Posterior vena cava (tissue), 2 donors: ENCODE results near the gene TCP1. TPM values are rescaled to one million over a fixed set of nuclear protein-coding genes. Genes with fewer than 3 reads are reported as not detected.
"Not testable (repeated sequence)": the region's sequence is repeated elsewhere in the genome, so short reads cannot be mapped to it uniquely, and the experiment has no call there.

Experiments
- DNase-seq: peaks from one replicate; pipeline ENCODE4 v3.0.0-alpha.2; 2020; ENCODE audit warnings: low spot score
- intact Hi-C, 2 donors: fragments of 100-400 bp; cut with DNase I; formaldehyde crosslinking; loops; one replicate each; pipeline versions ENCODE4 v1.14.1 to v1.14.2; 2022 to 2023
- long read RNA-seq, 2 donors: library from polyadenylated mRNA; unstranded; transcript quantifications; one replicate each; pipeline ENCODE4 v2.0.0, GENCODE V29; 2020 to 2021
- total RNA-seq, 2 donors: library from RNA; stranded (reverse); fragmentation: NEBNext Ultra II Directional; extraction: Animal tissue kit (Norgen Biotek cat#: 25700); gene quantifications; one replicate each; pipeline ENCODE4 v1.2.1, GENCODE V29; 2021
- donor health status: DM: yes; HTN: yes; CAD: no.
- donor health status: DM: yes; HTN: yes; CAD: no.

Gene TCP1
- total RNA-seq, result 100 to 1,000 TPM; 116 to 137 TPM
- long read RNA-seq, donor 1, transcript TCP1-201 (12 exons, 2,499 nt), result major isoform, 56 of 64 reads
- long read RNA-seq, donor 1, partial matches to known transcripts, result 4 of 64 reads
- long read RNA-seq, donor 1, other reads (novel, unspliced or antisense), result 2 of 64 reads
- long read RNA-seq, donor 2, transcript TCP1-201 (12 exons, 2,499 nt), result major isoform, 350 of 379 reads
- long read RNA-seq, donor 2, partial matches to known transcripts, result 10 of 379 reads
- long read RNA-seq, donor 2, other reads (novel, unspliced or antisense), result 15 of 379 reads

DNA sequence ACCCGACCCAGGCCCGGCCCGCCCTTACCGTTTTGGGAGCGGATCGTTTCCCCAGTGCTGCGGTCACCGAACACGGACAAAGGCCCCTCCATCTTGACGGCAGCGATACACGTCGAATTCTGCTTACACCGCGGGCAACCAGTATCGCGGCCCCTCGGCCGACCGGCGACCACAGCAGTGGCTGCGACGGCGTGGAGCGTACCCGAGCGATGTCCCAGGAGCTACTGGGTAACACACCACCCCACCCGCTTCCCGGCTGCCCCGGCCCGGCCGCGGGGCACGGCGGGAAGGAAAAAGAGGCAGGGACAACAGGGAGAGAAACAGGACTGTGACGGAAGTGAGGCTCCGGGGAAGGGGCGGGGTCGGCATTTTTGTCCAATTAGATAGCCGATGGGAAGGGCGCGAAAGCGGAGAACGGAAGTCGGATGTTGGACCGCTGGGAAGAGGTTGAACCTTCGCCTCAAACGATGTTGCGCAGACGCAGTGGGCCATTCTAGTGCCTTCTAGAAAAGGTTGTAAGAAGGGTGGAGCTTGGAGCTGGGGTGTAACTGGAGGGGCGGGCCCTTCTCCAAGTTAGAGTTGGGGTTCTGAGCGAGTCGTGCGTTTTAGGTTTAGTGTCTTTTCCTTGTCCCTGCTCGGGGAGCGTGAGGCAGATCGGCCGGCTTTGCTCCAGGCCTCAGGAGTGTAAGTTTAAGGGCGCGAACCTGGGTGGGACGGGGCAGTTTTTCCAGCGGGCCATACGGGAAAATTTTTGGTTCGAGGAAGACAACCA is at the start of gene TCP1:
Gene TCP1 (minus strand): TSS at position 226 of the 772 bp plus-strand sequence. CDS start 134 bp downstream, at position 92.
- peak; percentile 100 for DNase-seq
- intact Hi-C loops, result loop anchor here (5.0 to 10.0 kb wide), 3 partner anchors 43 to 95 kb away; partner anchors contain the start of gene SOD2 (in 1 of the 2)

DNA sequence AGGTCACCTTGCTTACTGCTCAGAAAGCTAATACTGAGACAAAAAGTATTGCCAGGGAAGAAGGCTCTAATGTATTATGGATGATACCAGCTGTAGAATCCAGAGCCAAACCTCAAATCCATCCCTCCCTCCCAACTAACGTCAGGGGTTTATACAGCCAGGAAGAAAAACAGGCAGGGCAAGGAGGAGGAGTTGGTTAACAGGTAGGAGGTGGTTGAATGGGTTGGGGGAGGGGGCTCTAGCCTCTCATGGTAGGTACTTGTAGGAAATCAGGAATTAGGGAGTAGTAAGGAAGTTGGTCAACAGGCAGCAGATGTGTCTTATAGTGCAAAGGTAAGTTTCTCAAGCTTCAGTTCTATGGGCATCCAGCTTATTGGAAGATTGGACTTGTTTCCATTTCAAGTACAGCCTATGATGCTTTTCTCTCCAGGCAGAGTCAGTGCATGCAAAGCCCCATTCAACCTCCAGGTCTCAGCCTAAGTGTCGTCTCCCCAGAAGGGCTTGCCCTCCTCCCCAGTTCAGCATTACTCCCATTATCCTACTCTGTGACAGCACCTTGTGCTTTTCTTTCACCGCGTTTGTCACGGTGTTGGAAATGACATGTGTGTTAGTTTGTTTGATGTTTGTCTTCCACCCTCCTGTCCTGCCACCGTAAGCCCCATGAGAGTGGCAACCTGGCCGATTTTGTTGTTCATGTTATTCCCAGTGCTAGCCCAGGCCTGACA is 48.8 kb upstream of the TCP1 start:
- DNase-seq, result no peak

GRCh38 chr6:159837511-159837910 is 48.1 kb upstream of the TCP1 start:
- intact Hi-C loops, result loop anchor here in 1 of 2 donors (5.0 kb wide), 1 partner anchor 45 kb away; the partner anchor contains the start of gene MRPL18
- no peak for DNase-seq

More for the DNA sequence above, 48.8 kb upstream of the TCP1 start:
- intact Hi-C loops, result loop anchor here in 1 of 2 donors (5.0 kb wide), 1 partner anchor 46 kb away; the partner anchor contains the start of gene MRPL18

- intact Hi-C loops, result loop anchor here in 1 of 2 donors (5.0 kb wide), 1 partner anchor 45 kb away; the partner anchor contains the start of gene MRPL18
- peak; percentile 78 for DNase-seq
These were observed 47.5 kb upstream of the TCP1 start for GRCh38 chr6:159836718-159837490.

DNA sequence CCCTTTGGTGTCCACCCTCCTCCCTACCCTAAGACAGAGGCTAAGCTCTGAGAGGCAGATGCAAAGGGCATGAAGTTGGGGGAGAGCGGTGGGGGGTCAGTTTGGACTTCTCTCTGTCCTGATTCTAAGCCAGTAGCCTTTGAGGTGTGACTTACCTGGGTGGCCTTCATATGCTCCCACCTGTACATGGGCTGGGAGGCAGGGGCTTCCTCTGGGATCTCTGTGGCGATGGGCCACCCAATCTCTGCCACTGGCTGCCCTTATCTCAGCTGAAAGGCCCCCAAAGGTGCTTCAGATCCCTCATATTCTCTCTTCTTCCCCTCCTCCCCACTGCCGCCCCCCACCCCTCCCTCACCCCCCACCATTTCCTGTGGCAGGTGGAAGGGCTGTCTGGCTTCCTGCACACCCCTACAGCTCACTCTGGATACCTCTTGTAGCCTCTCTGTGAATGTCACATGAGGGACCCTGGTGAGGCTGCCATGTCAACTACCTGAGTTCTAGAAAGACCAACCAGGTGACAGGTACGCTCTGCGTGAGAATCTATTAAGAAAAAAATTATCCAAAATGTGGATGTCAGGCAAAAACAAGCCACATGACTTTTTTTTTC is 44.7 kb upstream of the TCP1 start:
- intact Hi-C loops, result loop anchor here in 1 of 2 donors (5.0 kb wide), 1 partner anchor 42 kb away; the partner anchor contains the start of gene MRPL18

GRCh38 chr6:159833556-159833955 is 44.2 kb upstream of the TCP1 start:
- intact Hi-C loops, result loop anchor here in 1 of 2 donors (5.0 kb wide), 1 partner anchor 41 kb away; the partner anchor contains the start of gene MRPL18
- DNase-seq, result no peak

More for the DNA sequence above, 44.7 kb upstream of the TCP1 start:
- DNase-seq, result no peak

GRCh38 chr6:159832946-159833345 is 43.5 kb upstream of the TCP1 start:
- peak; percentile 13 for DNase-seq
- intact Hi-C loops, result loop anchor here in 1 of 2 donors (5.0 kb wide), 1 partner anchor 41 kb away; the partner anchor contains the start of gene MRPL18

DNA sequence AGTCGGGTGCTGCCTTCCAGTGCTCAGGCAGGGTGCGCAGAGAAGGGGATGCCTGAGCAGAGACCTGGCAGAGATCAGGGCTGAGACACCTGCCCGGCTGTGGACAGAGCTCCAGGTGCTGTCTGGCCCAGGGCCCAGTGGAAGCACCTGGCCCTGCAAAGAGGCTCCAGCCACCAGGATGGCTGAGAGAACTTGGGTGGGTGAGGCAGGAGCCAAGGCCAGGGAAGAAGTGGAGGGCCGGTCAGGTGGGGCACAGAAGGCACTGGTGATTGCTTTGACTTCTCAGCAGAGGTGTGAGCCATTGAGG is 41.9 kb upstream of the TCP1 start:
- intact Hi-C loops, result loop anchor here in 1 of 2 donors (5.0 kb wide), 1 partner anchor 39 kb away; the partner anchor contains the start of gene MRPL18
- no peak for DNase-seq

GRCh38 chr6:159830501-159831372 is 41.3 kb upstream of the TCP1 start:
- intact Hi-C loops, result loop anchor here in 1 of 2 donors (5.0 kb wide), 1 partner anchor 38 kb away; the partner anchor contains the start of gene MRPL18
- DNase-seq, result peak; percentile 67

GRCh38 chr6:159829526-159829925 is 40.1 kb upstream of the TCP1 start:
- intact Hi-C loops, result no loop called here

DNA sequence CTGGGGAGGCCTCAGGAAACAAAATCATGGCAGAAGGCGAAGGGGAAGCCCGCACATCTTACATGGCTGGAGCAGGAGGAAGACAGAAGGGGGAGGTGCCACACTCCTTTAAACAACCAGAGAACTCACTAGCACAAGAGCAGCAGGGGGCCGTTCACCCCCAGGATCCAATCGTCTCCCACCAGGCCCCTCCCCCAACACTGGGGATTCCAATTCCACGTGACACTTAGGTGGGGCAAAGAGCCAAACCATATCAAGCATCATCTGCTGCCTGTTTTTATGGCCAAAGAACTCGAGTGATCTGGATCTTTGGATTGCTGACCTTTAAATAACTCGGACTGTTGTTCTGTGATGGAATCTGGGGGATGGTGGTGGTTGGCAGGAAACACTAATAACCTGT is 38.7 kb upstream of the TCP1 start:
- intact Hi-C loops, result no loop called here

More at GRCh38 chr6:159829526-159829925, 40.1 kb upstream of the TCP1 start:
- no peak for DNase-seq

GRCh38 chr6:159826968-159827647 is 37.7 kb upstream of the TCP1 start:
- intact Hi-C loops, result no loop called here
- peak; percentile 29 for DNase-seq

More for the DNA sequence above, 38.7 kb upstream of the TCP1 start:
- DNase-seq, result peak; percentile 37

DNA sequence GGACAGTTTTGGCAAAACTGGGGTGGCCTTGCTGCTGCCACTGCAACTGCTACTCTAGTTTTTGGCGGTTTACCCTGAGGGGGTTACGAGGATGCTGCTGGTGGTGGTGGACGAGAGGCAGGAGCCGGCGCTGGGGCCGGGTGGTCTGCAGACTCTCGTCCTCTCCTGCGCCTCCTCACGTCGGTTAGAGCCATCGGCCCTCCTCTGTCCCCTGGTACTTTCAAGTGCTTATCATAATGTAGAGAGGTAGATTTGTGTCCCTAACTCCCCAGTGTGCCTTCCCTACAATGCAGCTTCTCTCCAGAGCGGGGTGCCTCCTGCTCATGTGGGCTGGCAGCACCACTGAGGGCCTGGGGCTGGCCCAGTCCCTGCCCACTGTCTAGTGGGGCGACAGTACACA is 36.6 kb upstream of the TCP1 start:
- DNase-seq, result peak; percentile 62
- intact Hi-C loops, result no loop called here

- intact Hi-C loops, DNase-seq: not testable (repeated sequence)
These were observed 35.3 kb upstream of the TCP1 start for GRCh38 chr6:159824690-159825089.

GRCh38 chr6:159823953-159824352 is 34.6 kb upstream of the TCP1 start:
- DNase-seq, result peak; percentile 18
- intact Hi-C loops, result no loop called here

- intact Hi-C loops, result no loop called here
- DNase-seq, result peak; percentile 80
These were observed 32.3 kb upstream of the TCP1 start for GRCh38 chr6:159821726-159822125.
